H1 (cell line): Measurements from ENCODE around the gene RPN2. TPM values are rescaled to one million over a fixed set of nuclear protein-coding genes. Genes with fewer than 3 reads are reported as not detected.

Experiments
- polyA plus RNA-seq, 7 experiments: library from polyadenylated mRNA; depleted of rRNA in 3 of 7; stranded (reverse) in 5 of 7; unstranded in 2 of 7; fragments of >200 nt in 5 of 7; fragments of 200-250 nt in 2 of 7; gene quantifications; 1 replicate in 5 of 7; 2 replicates in 1 of 7; 4 replicates in 1 of 7; pipeline versions ENCODE4 v1.2.1 to v1.2.3, GENCODE V29; 2011 to 2013; ENCODE audit warnings: missing spikeins in 2 of 7, mixed read lengths in 2 of 7
- total RNA-seq: library from RNA; stranded (reverse); fragmentation: NEBNext Ultra II Directional; extraction: Animal tissue kit (Norgen Biotek cat#: 25700); gene quantifications from 2 replicates; pipeline ENCODE4 v1.2.1, GENCODE V29; 2021
- TF ChIP-seq, protein P1 (sequence below): IDR thresholded peaks from 2 replicates; pipeline ENCODE4 v1.6.1; 2011; ENCODE audit warnings: low read length, improper control_type of control experiment

The RPN2 gene
- total and polyA plus RNA-seq, 2 of the 8 experiments (the other 6 are each of a cell fraction or from before 2014, with no cell fraction given), result 236 to 379 TPM

DNA sequence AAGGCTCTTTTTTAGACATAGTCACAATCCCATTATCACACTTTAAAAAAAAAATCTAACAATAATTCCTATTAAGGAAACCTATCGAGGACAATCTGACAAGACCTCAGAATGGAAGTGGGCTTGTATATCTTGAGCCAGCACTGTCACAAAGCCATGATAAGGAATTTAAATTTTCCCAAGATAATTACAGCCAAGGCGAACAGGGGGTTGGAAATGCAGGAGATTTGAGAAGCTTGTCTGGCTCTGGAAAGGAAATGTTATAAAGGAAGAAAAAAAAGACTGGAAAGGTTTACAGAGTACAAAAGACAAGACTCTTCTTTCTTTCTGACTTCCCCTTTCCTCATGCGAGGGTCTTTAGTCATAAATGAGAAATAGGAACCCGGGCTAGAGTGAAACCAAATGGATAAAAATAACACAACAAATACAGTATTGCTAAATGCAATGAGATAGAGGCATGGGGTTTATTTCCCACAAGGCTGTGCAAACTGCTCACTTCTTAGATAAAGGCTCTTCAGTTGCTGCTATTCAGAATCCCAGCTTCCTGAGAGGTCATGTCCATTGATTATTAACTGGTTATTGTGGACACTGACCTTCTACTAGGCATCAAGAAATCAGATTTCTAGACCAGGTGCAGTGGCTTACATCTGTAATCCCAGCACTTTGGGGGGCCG, 95.9 kb downstream of the RPN2 start (continued):
- TF ChIP-seq, protein P1, sequence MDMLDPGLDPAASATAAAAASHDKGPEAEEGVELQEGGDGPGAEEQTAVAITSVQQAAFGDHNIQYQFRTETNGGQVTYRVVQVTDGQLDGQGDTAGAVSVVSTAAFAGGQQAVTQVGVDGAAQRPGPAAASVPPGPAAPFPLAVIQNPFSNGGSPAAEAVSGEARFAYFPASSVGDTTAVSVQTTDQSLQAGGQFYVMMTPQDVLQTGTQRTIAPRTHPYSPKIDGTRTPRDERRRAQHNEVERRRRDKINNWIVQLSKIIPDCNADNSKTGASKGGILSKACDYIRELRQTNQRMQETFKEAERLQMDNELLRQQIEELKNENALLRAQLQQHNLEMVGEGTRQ, result no peak
